A673 (cell line): Measurements from ENCODE around the gene NDUFAF2. TPM values are rescaled to one million over a fixed set of nuclear protein-coding genes. Genes with fewer than 3 reads are reported as not detected.

Experiments used
- BruUV-seq: library from RNA; stranded (reverse); fragments of 400-500 nt; replicated peaks from 2 replicates; lab custom pipeline; 2021; lab: Mats Ljungman, UMichigan
- CTCF ChIA-PET: fragments of 300-600 bp; sonication (Branson Sonifier 250); formaldehyde crosslinking; loops from one replicate; lab custom pipeline; 2022; ENCODE audit warnings: antibody characterized with exemption; lab: Charles Lee
- POLR2A ChIA-PET: fragments of 300-600 bp; sonication (Branson Sonifier 250); formaldehyde crosslinking; loops from one replicate; lab custom pipeline; 2022; ENCODE audit warnings: antibody characterized with exemption; ENCODE audit not compliant: low non-redundant PET; lab: Charles Lee
- DNase-seq: peaks from one replicate; pipeline ENCODE4 v3.0.0-alpha.2; 2015; ENCODE audit warnings: low spot score
- H3K27ac ChIP-seq: fragments of 200-600 bp; sonication (generic); 2 replicates; pipeline ENCODE4 v1.5.1; 2016; ENCODE audit warnings: mixed run types, low read depth, mild to moderate bottlenecking, mixed read lengths, antibody characterized with exemption, low read length; ENCODE audit not compliant: poor library complexity, severe bottlenecking
- H3K27me3 ChIP-seq: fragments of 200-600 bp; sonication (generic); replicated peaks from 2 replicates; pipeline ENCODE4 v1.6.1; 2017; ENCODE audit warnings: mixed run types, low read depth, mild to moderate bottlenecking, mixed read lengths, antibody characterized with exemption, low read length; ENCODE audit not compliant: insufficient read depth, poor library complexity
- H3K36me3 ChIP-seq: fragments of 200-600 bp; sonication (generic); 2 replicates; pipeline ENCODE4 v1.6.1; 2016; ENCODE audit warnings: mixed run types, mild to moderate bottlenecking, mixed read lengths, antibody characterized with exemption, low read length; ENCODE audit not compliant: insufficient read depth, poor library complexity, severe bottlenecking
- H3K4me1 ChIP-seq: fragments of 200-600 bp; sonication (generic); 2 replicates; pipeline ENCODE4 v1.6.1; 2017; ENCODE audit warnings: mixed run types, mild to moderate bottlenecking, mixed read lengths, antibody characterized with exemption, low read length; ENCODE audit not compliant: insufficient read depth, poor library complexity, severe bottlenecking
- H3K4me3 ChIP-seq: fragments of 200-600 bp; sonication (generic); 2 replicates; pipeline ENCODE4 v1.5.1; 2016; ENCODE audit warnings: low read depth, mixed run types, mild to moderate bottlenecking, mixed read lengths, low read length; ENCODE audit not compliant: poor library complexity, severe bottlenecking
- H3K9me3 ChIP-seq: fragments of 200-600 bp; sonication (generic); 2 replicates; pipeline ENCODE4 v1.6.1; 2016; ENCODE audit warnings: mixed run types, low read depth, mild to moderate bottlenecking, mixed read lengths, antibody characterized with exemption, low read length; ENCODE audit not compliant: poor library complexity, severe bottlenecking
- EZH2 ChIP-seq: fragments of 200-600 bp; sonication (generic); IDR thresholded peaks from 2 replicates; pipeline ENCODE4 v1.6.1; 2017; ENCODE audit warnings: borderline replicate concordance, low read depth, mild to moderate bottlenecking, mixed read lengths, antibody characterized with exemption, low read length; ENCODE audit not compliant: poor library complexity, severe bottlenecking
- intact Hi-C: fragments of 100-400 bp; cut with micrococcal nuclease; formaldehyde crosslinking; loops from one replicate; pipeline ENCODE4 v1.10.0; 2022; ENCODE audit not compliant: unreplicated experiment
- total RNA-seq: library from RNA; stranded (reverse); gene quantifications from 2 replicates; pipeline ENCODE4 v1.2.3, GENCODE V29; 2021
- TF ChIP-seq, protein P1 (sequence below): fragments of 300-800, 200-600 bp; sonication (generic); conservative IDR thresholded peaks from 2 replicates; pipeline ENCODE4 v1.5.1; 2017; ENCODE audit warnings: low read depth, mild to moderate bottlenecking, antibody characterized with exemption, low read length, moderate library complexity, mixed read lengths

NDUFAF2 gene
- total RNA-seq, 1 experiment from 2014 or later: 61.6 TPM

GRCh38 chr5:61026004-61026403 lies 81.0 kb downstream of the NDUFAF2 start:
- DNase-seq: no peak
- Histone ChIP-seq H3K9me3 (peaks cover 5% of the 10 kb centered on the region), H3K4me1 (peaks cover 31% of the 10 kb centered on the region), H3K27ac (peak overlapping the region; percentile 32), H3K27me3 (no peaks in the 10 kb centered on the region), H3K36me3 (no peaks in the 10 kb centered on the region), H3K4me3 (no peak overlapping the region)
- no peak for TF ChIP-seq EZH2
- TF ChIP-seq, protein P1, sequence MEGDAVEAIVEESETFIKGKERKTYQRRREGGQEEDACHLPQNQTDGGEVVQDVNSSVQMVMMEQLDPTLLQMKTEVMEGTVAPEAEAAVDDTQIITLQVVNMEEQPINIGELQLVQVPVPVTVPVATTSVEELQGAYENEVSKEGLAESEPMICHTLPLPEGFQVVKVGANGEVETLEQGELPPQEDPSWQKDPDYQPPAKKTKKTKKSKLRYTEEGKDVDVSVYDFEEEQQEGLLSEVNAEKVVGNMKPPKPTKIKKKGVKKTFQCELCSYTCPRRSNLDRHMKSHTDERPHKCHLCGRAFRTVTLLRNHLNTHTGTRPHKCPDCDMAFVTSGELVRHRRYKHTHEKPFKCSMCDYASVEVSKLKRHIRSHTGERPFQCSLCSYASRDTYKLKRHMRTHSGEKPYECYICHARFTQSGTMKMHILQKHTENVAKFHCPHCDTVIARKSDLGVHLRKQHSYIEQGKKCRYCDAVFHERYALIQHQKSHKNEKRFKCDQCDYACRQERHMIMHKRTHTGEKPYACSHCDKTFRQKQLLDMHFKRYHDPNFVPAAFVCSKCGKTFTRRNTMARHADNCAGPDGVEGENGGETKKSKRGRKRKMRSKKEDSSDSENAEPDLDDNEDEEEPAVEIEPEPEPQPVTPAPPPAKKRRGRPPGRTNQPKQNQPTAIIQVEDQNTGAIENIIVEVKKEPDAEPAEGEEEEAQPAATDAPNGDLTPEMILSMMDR: no peak
- ChIA-PET POLR2A (no interaction called here), CTCF (no interaction called here)
- intact Hi-C loops: no loop called here
- BruUV-seq: no TSS peak

GRCh38 chr5:61028382-61028781 lies 83.4 kb downstream of the NDUFAF2 start:
- CTCF ChIA-PET: no interaction called here
- no peak for DNase-seq
- TF ChIP-seq, protein P1: no peak
- no peak for TF ChIP-seq EZH2
- no peak overlapping the region for H3K27ac ChIP-seq
- no peaks in the 10 kb centered on the region for H3K9me3 ChIP-seq
- no peak overlapping the region for H3K4me3 ChIP-seq
- no peaks in the 10 kb centered on the region for H3K36me3 ChIP-seq
- no peaks in the 10 kb centered on the region for H3K27me3 ChIP-seq
- no TSS peak for BruUV-seq
- intact Hi-C loops: no loop called here
- POLR2A ChIA-PET: no interaction called here
- peaks cover 22% of the 10 kb centered on the region for H3K4me1 ChIP-seq

GRCh38 chr5:61029456-61030162 lies 84.6 kb downstream of the NDUFAF2 start:
- Histone ChIP-seq H3K36me3 (no peaks in the 10 kb centered on the region), H3K27ac (no peak overlapping the region), H3K4me3 (no peak overlapping the region), H3K4me1 (peaks cover 22% of the 10 kb centered on the region), H3K27me3 (no peaks in the 10 kb centered on the region), H3K9me3 (no peaks in the 10 kb centered on the region)
- no TSS peak for BruUV-seq
- TF ChIP-seq, protein P1: no peak
- no peak for TF ChIP-seq EZH2
- CTCF ChIA-PET: no interaction called here
- intact Hi-C loops: no loop called here
- POLR2A ChIA-PET: no interaction called here
- no peak for DNase-seq
